Effector memory CD4-positive, alpha-beta T cell (primary cell): ENCODE results near the gene ADAMTS17.

Source experiments
- DNase-seq, 3 donors: peaks; one replicate each; pipeline ENCODE4 v3.0.0-alpha.2; 2020
- H3K27ac ChIP-seq: 2 replicates; pipeline ENCODE4 v1.7.0; 2013; ENCODE audit warnings: mild to moderate bottlenecking, low read length, moderate library complexity; ENCODE audit not compliant: insufficient read depth, poor library complexity, severe bottlenecking
- H3K27me3 ChIP-seq: replicated peaks from 2 replicates; pipeline ENCODE4 v1.7.0; 2013; ENCODE audit warnings: mild to moderate bottlenecking, low read length; ENCODE audit not compliant: insufficient read depth, control insufficient read depth, poor library complexity, severe bottlenecking
- H3K36me3 ChIP-seq: 2 replicates; pipeline ENCODE4 v1.7.0; 2013; ENCODE audit warnings: mild to moderate bottlenecking, low read length, moderate library complexity; ENCODE audit not compliant: control insufficient read depth, insufficient read depth
- H3K4me1 ChIP-seq: 2 replicates; pipeline ENCODE4 v1.7.0; 2013; ENCODE audit warnings: low read length, mild to moderate bottlenecking; ENCODE audit not compliant: control insufficient read depth, insufficient read depth, poor library complexity, severe bottlenecking
- H3K4me3 ChIP-seq: 2 replicates; pipeline ENCODE4 v1.7.0; 2013; ENCODE audit warnings: low read length, low read depth, mild to moderate bottlenecking; ENCODE audit not compliant: insufficient read depth, poor library complexity, severe bottlenecking
- H3K9me3 ChIP-seq: 2 replicates; pipeline ENCODE4 v1.7.0; 2013; ENCODE audit warnings: mild to moderate bottlenecking, low read length, moderate library complexity; ENCODE audit not compliant: control insufficient read depth

Gene ADAMTS17

DNA sequence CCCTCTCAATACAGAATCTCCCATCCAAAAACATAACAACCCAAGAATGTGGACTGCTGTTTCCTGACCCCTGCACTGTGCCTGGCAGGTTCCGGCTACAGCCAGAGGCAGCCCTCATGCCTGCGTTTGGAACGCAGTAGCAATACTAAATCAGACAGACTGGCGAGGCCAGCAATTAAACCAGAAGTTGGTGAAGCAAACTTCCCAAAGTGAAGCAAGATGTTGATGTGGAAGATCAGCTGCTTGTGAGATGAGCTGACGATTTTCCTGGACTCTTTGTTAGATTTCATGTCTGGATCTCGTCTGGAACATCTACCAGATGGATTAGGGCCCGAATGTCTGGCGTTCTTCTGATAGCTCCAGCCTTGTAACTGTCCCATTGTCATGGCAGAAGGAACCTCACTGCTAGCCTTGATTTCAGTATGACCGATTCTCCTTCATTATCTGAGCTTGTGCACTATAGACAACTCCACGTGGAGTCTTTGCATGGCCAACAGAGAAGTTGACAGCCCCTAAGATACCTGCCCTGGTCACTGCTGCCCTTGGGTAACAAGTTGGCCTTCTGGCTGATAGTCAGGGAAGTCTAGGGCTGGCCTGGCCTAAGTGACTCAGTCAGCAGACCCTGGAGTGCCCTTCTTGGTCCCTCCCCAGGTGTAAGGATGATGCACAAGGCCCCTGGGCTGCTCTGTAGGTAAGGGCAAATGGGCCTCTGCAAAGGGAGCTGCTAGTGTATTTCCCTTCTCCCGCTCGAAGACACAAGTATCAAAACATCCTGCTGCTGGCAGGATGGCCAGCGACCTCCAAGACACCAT is 126.5 kb downstream of the ADAMTS17 start:
- H3K36me3 ChIP-seq = no peaks in the 10 kb centered on the region
- no peak overlapping the region for H3K4me3 ChIP-seq
- no peak overlapping the region for H3K27ac ChIP-seq
- no peaks in the 10 kb centered on the region for H3K4me1 ChIP-seq
- H3K27me3 ChIP-seq = no peaks in the 10 kb centered on the region
- no peak for DNase-seq
- no peaks in the 10 kb centered on the region for H3K9me3 ChIP-seq

DNA sequence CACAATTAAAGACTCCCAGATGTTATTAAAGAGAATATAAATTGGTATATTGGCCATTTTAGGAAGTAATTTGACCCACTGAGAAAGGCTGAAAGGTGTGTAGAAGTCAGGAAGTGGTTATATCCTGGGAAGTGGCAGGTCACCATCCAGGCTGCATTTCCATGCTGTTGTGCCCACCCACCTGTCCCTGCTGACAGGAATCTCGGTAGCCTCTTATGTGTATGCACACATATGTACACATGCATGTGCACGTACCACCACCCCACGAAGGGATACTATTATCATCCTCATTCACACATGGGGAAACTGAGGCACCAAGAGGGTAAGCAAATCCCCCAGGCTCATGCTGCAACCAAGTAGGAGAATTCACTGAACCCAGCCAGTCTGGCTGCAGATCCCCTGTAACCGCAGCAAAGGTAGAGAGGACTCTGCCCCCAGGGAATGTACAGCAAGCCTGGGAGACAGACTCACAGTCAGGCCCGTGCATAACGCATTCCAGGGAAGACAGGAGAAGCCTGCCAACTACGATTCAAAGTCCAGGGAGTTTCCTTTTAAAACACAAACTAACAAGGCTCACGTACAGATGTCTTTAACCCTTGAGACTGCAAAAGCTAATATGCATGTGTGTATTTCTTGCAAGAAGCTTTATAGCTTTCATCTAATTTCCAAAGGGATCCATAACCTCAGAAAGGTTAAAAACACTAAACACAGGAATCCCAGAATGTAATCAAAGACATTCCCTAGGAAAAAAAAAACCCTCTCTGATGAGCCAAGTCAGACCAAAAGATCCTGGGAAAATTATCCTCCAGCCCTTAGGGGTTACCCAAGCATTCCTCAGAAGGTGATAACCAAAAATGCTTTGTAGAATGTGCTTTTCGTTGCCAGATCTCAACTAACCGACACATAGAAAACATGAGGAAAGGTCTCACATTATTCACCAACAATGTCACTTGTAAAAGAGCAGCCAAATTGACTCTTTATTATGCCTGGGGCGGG is 129.6 kb downstream of the ADAMTS17 start:
- no peaks in the 10 kb centered on the region for H3K27me3 ChIP-seq
- H3K27ac ChIP-seq = no peak overlapping the region
- no peak for DNase-seq
- H3K9me3 ChIP-seq = no peaks in the 10 kb centered on the region
- no peaks in the 10 kb centered on the region for H3K36me3 ChIP-seq
- H3K4me1 ChIP-seq = no peaks in the 10 kb centered on the region
- no peak overlapping the region for H3K4me3 ChIP-seq

DNA sequence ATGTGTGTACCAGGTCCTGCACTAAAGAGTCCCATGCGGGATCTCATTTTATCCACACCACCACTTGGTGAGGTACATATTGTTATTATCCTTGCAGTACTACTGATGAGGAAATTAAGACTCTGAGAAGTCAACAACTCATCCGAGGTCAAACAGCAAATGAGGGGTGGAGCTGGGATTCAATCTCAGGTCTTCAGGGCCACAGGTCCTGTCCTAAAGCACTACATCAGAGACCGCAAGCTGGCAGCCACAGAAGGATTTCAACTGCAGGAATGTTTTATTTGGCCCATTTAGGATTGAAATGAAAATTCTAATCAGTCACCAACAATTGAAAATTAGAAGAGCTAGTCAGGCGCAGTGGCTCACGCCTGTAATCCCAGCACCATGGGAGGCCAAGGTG is 131.4 kb downstream of the ADAMTS17 start:
- no peaks in the 10 kb centered on the region for H3K36me3 ChIP-seq
- H3K27ac ChIP-seq = no peak overlapping the region
- no peaks in the 10 kb centered on the region for H3K4me1 ChIP-seq
- DNase-seq = no peak
- no peaks in the 10 kb centered on the region for H3K27me3 ChIP-seq
- no peak overlapping the region for H3K4me3 ChIP-seq
- H3K9me3 ChIP-seq = no peaks in the 10 kb centered on the region

DNA sequence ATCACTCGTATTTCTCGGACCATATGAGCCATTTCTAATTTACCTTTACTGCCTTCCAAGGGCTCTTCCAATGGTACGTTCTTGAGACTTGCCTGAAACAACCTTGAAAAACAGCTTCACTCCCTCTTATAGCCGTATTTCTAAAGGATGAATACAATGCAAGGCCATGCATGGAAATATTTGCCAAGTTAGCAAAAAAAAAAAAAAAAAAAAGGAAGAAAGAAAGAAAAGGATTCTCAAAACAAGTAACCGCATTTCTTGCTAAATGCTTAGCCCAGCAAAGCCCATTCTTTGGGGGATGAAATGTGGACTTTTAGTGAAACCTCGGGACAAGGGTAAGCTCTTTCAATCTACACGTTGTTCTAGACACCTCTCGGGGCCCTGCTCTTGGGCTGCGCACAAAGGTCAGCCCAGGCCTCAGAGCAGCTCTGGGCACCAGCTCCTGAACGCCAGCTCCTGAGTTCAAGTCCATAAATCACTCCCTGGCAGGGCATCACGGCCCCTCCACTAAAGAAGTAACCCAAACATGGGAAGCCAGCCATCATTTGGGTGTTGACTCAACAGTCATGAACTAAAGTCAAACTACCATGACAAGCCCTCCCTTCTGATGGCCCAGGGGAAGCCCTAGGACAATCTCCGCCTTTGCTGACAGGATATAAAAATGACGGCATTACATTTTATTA is 132.7 kb downstream of the ADAMTS17 start:
- no peak overlapping the region for H3K4me3 ChIP-seq
- no peaks in the 10 kb centered on the region for H3K4me1 ChIP-seq
- H3K27ac ChIP-seq = no peak overlapping the region
- no peaks in the 10 kb centered on the region for H3K9me3 ChIP-seq
- no peaks in the 10 kb centered on the region for H3K27me3 ChIP-seq
- H3K36me3 ChIP-seq = no peaks in the 10 kb centered on the region
- DNase-seq = no peak

DNA sequence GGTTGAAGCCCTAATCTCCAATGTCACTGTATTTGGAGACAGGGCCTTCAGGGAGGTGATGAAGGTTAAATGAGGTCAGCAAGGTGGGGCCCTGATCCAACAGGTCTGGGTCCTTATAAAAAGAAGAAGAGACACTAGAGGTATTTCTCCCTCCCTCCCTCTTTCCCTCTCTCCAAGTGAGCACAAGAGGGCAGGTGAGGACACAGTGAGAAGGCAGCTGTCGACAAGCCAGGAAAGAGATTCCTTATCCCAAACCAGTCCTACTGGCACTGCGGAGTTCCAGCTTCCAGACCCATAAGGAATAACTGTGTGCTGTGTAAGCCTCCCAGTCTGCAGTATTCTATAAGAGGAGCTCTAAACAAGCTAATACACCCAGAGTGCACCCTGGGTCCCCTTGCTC is 134.7 kb downstream of the ADAMTS17 start:
- Histone ChIP-seq H3K9me3 (no peaks in the 10 kb centered on the region), H3K4me3 (no peak overlapping the region)
- no peak for DNase-seq

DNA sequence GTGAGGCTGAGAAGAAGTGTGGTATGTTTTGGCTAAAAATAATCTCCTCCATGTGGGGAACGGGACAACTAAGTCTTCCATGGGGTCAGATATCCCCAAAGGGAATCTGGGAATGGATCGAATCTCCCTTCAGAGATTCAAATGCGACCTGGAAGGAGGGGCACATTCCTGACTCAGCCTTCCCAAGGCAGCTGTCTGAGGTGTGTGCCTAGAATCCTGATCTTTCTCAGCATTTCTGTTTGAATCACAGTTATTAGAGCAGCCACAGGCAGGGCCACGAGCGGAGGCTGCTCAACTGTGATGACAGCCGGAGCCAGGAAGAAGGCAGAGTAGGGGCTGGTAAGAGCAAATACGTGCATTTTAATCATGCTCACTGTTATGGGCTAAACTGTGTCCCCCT is 135.1 kb downstream of the ADAMTS17 start:
- Histone ChIP-seq H3K4me1 (peaks cover 3% of the 10 kb centered on the region), H3K4me3 (no peak overlapping the region), H3K36me3 (no peaks in the 10 kb centered on the region), H3K9me3 (no peaks in the 10 kb centered on the region), H3K27ac (no peak overlapping the region), H3K27me3 (no peaks in the 10 kb centered on the region)
- no peak for DNase-seq

More for the DNA sequence above, 134.7 kb downstream of the ADAMTS17 start:
- no peak overlapping the region for H3K27ac ChIP-seq
- H3K36me3 ChIP-seq = no peaks in the 10 kb centered on the region
- H3K27me3 ChIP-seq = no peaks in the 10 kb centered on the region
- H3K4me1 ChIP-seq = no peaks in the 10 kb centered on the region

GRCh38 chr15:100205549-100206295 is 136.1 kb downstream of the ADAMTS17 start:
- H3K27me3 ChIP-seq = no peaks in the 10 kb centered on the region
- no peak overlapping the region for H3K27ac ChIP-seq
- H3K4me1 ChIP-seq = peaks cover 7% of the 10 kb centered on the region
- DNase-seq = no peak
- no peaks in the 10 kb centered on the region for H3K36me3 ChIP-seq
- no peak overlapping the region for H3K4me3 ChIP-seq
- H3K9me3 ChIP-seq = no peaks in the 10 kb centered on the region

GRCh38 chr15:100204771-100205170 is 137.0 kb downstream of the ADAMTS17 start:
- H3K4me1 ChIP-seq = peaks cover 7% of the 10 kb centered on the region
- H3K27ac ChIP-seq = no peak overlapping the region
- H3K4me3 ChIP-seq = no peak overlapping the region
- no peaks in the 10 kb centered on the region for H3K27me3 ChIP-seq
- no peaks in the 10 kb centered on the region for H3K9me3 ChIP-seq
- no peaks in the 10 kb centered on the region for H3K36me3 ChIP-seq
- DNase-seq = no peak

GRCh38 chr15:100204211-100204610 is 137.6 kb downstream of the ADAMTS17 start:
- DNase-seq = no peak
- no peaks in the 10 kb centered on the region for H3K27me3 ChIP-seq
- H3K4me3 ChIP-seq = no peak overlapping the region
- H3K4me1 ChIP-seq = peaks cover 7% of the 10 kb centered on the region
- no peaks in the 10 kb centered on the region for H3K9me3 ChIP-seq
- H3K36me3 ChIP-seq = no peaks in the 10 kb centered on the region
- no peak overlapping the region for H3K27ac ChIP-seq
